K562 (cell line): ENCODE measurements around the gene RHOC. TPM values are rescaled to one million over a fixed set of nuclear protein-coding genes. Genes with fewer than 3 reads are reported as not detected.

Experiments
- DIDO1 ChIP-seq: fragments of 450-650 bp; IDR thresholded peaks from 2 replicates; pipeline ENCODE4 v1.6.1; 2016; ENCODE audit warnings: low read depth, missing biosample characterization, missing genetic modification characterization
- E2F1 ChIP-seq: sonication (generic); formaldehyde crosslinking; IDR thresholded peaks from 2 replicates; pipeline ENCODE4 v1.8.1; 2023; ENCODE audit warnings: mild to moderate bottlenecking, missing genetic modification reagents, moderate library complexity
- ELK3 ChIP-seq: fragments of 450-650 bp; formaldehyde crosslinking; IDR thresholded peaks from 2 replicates; pipeline ENCODE4 v1.4.0; 2020; ENCODE audit warnings: mild to moderate bottlenecking
- EZH2 ChIP-seq: IDR thresholded peaks from 2 replicates; pipeline ENCODE4 v1.6.1; 2012; ENCODE audit warnings: low read depth, mild to moderate bottlenecking, inconsistent platforms, low read length, borderline replicate concordance
- HCFC1 ChIP-seq: IDR thresholded peaks from 2 replicates; pipeline ENCODE4 v1.6.1; 2012; ENCODE audit warnings: low read depth, low read length, improper control_type of control experiment
- NFRKB ChIP-seq: fragments of 450-650 bp; IDR thresholded peaks from 2 replicates; pipeline ENCODE4 v1.6.1; 2016; ENCODE audit warnings: low read depth
- NR2F6 ChIP-seq: fragments of 450-650 bp; formaldehyde crosslinking; IDR thresholded peaks from 2 replicates; pipeline ENCODE4 v1.4.0; 2020; ENCODE audit warnings: mild to moderate bottlenecking
- SMAD3 ChIP-seq: fragments of 450-650 bp; formaldehyde crosslinking; conservative IDR thresholded peaks from 2 replicates; pipeline ENCODE4 v1.4.0; 2020; ENCODE audit warnings: mild to moderate bottlenecking
- TAF15 ChIP-seq: fragments of 200-400 bp; formaldehyde crosslinking; IDR thresholded peaks from 2 replicates; pipeline ENCODE4 v1.6.1; 2017; ENCODE audit warnings: mild to moderate bottlenecking, low read depth, low read length, moderate library complexity
- TEAD1 ChIP-seq, 2 experiments: fragments of 450-650 bp in 1 of 2; sonication (generic) in 1 of 2; formaldehyde crosslinking; IDR thresholded peaks; 2 replicates each; pipeline versions ENCODE4 v1.4.0 to v1.8.0; 2020 to 2022; ENCODE audit warnings: mild to moderate bottlenecking in 2 of 2, missing genetic modification reagents in 1 of 2
- THAP12 ChIP-seq: fragments of 250-450 bp; sonication (Bioruptor Pico); IDR thresholded peaks from 2 replicates; pipeline ENCODE4 v1.9.0; 2021; ENCODE audit warnings: mild to moderate bottlenecking, inconsistent platforms
- VEZF1 ChIP-seq: fragments of 200-800 bp; sonication (Bioruptor generic); IDR thresholded peaks from 2 replicates; pipeline ENCODE4 v1.6.1; 2017; ENCODE audit warnings: missing genetic modification characterization, missing compliant biosample characterization
- XRCC4 ChIP-seq: IDR thresholded peaks from one replicate; pipeline ENCODE4 v1.6.1; 2011; ENCODE audit not compliant: insufficient read depth, insufficient read length; ENCODE audit errors: extremely low read depth
- YY1 ChIP-seq, 3 experiments: IDR thresholded peaks; 2 replicates each; pipeline ENCODE4 v1.6.1; 2011; ENCODE audit warnings: low read length in 2 of 3, mild to moderate bottlenecking in 2 of 3, moderate library complexity in 2 of 3, borderline replicate concordance in 1 of 3, control low read depth in 1 of 3, low read depth in 1 of 3; ENCODE audit not compliant: insufficient read depth in 3 of 3, insufficient replicate concordance in 2 of 3, control insufficient read depth in 1 of 3, insufficient read length in 1 of 3; ENCODE audit errors: extremely low read depth in 1 of 3
- ZBTB26 ChIP-seq: fragments of 450-650 bp; formaldehyde crosslinking; IDR thresholded peaks from 2 replicates; pipeline ENCODE4 v1.4.0; 2022; ENCODE audit warnings: missing genetic modification characterization
- ZBTB33 ChIP-seq: sonication (generic); formaldehyde crosslinking; IDR thresholded peaks from 2 replicates; pipeline ENCODE4 v1.8.1; 2023; ENCODE audit warnings: mild to moderate bottlenecking, missing genetic modification reagents
- ZKSCAN3 ChIP-seq: fragments of 250-450 bp; sonication (Bioruptor Pico); IDR thresholded peaks from 2 replicates; pipeline ENCODE4 v1.4.0; 2020
- ZNF644 ChIP-seq: fragments of 200-800 bp; sonication (Bioruptor generic); IDR thresholded peaks from 2 replicates; pipeline ENCODE4 v1.6.1; 2016; ENCODE audit warnings: low read depth, missing genetic modification characterization, missing compliant biosample characterization
- polyA plus RNA-seq, 8 experiments: library from polyadenylated mRNA; depleted of rRNA in 4 of 8; stranded (reverse) in 5 of 8; unstranded in 3 of 8; fragments of >200 nt; fragmentation: Nextera tagmentation in 2 of 8; fragmentation: Illumina TruSeq in 1 of 8; extraction: Ambion mirVana in 2 of 8; extraction: Trizol in 1 of 8; gene quantifications; 2 replicates each; pipeline versions ENCODE4 v1.2.1 to v1.2.3, GENCODE V29; 2011 to 2014; ENCODE audit warnings: inconsistent platforms in 1 of 8, missing spikeins in 1 of 8
- total RNA-seq, 7 experiments: library from RNA; depleted of rRNA in 6 of 7; stranded (reverse); fragments of >200 nt in 6 of 7; fragmentation: Illumina TruSeq in 2 of 7; extraction: Trizol in 2 of 7; gene quantifications; 2 replicates each; pipeline versions ENCODE4 v1.2.1 to v1.2.3, GENCODE V29; 2011 to 2021; ENCODE audit warnings: low replicate concordance in 1 of 7

Gene RHOC
- total and polyA plus RNA-seq, 9 of the 15 experiments (the other 6 are each of a cell fraction or from before 2014, with no cell fraction given) = 35.2 to 364 (median 204) TPM

GRCh38 chr1:112672842-112673241 lies 34.1 kb downstream of the RHOC start (continued):
- peak; percentile 21; the same call in 1 of the 2 replicates for TF ChIP-seq VEZF1 (CRISPR knock-in tag)
- TF ChIP-seq TAF15 = no peak
- TF ChIP-seq E2F1 = no peak
- 0 out of 2 replicates have a peak, but pooled peaks have one; percentile 17 for TF ChIP-seq SMAD3 (CRISPR knock-in tag)
- TF ChIP-seq ELK3 = no peak
- TF ChIP-seq NR2F6 (CRISPR knock-in tag) = no peak
- TF ChIP-seq THAP12 = no peak
- TF ChIP-seq ZBTB26 = no peak
- no peak for TF ChIP-seq XRCC4
- TF ChIP-seq ZNF644 (tag) = 0 out of 2 replicates have a peak, but pooled peaks have one; percentile 51
- no peak for TF ChIP-seq ZBTB33 (CRISPR knock-in tag)
- TF ChIP-seq EZH2 = no peak
- TF ChIP-seq YY1 (IDR thresholded peaks at IDR 0.05; ENCODE audit: borderline replicate concordance in 1 of 3, control insufficient read depth in 1 of 3, extremely low read depth in 1 of 3, insufficient read depth in 3 of 3, insufficient read length in 1 of 3, insufficient replicate concordance in 2 of 3, low read depth in 1 of 3, low read length in 2 of 3) = no peak
- TF ChIP-seq TEAD1 (CRISPR knock-in tag; IDR thresholded peaks at IDR 0.05) = no peak
- no peak for TF ChIP-seq HCFC1
- no peak for TF ChIP-seq NFRKB
- TF ChIP-seq DIDO1 (tag) = no peak
- no peak for TF ChIP-seq ZKSCAN3
